GM18951 (cell line): ENCODE data around the gene C2orf72.
A peak's percentile ranks its signal among the peaks of the same experiment; 100 is the strongest.

Experiments
- POLR2A ChIP-seq: IDR thresholded peaks from 4 replicates; pipeline ENCODE4 v1.6.1; 2011; ENCODE audit warnings: mild to moderate bottlenecking; ENCODE audit not compliant: insufficient read length, insufficient read depth; ENCODE audit errors: extremely low read depth
- in situ Hi-C: fragments of 300-500 bp; cut with MboI; formaldehyde crosslinking; loops from one replicate; pipeline ENCODE4 v1.12.0; 2022; ENCODE audit warnings: low sequenced_read_pairs, mixed read lengths, inconsistent platforms; ENCODE audit not compliant: unreplicated experiment

The C2orf72 gene

DNA sequence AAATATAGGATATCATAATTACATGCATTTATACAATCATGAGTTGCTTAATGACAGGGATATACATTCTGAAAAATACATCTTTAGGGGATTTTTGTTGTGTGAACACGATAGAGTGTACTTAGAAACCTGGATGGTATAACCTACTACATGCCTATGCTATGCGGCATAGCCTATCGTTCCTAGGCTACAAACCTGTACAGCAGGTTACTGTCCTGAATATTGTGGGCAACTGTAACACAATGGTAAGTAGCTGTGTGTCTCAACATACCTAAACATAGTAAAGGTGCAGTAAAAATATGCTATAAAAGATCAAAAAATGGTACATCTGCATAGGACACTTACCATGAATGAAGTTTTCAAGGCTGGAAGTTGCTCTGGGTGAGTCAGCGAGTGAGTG lies 6.5 kb downstream of the C2orf72 start:
- in situ Hi-C loops: no loop called here
- TF ChIP-seq POLR2A: no peak

DNA sequence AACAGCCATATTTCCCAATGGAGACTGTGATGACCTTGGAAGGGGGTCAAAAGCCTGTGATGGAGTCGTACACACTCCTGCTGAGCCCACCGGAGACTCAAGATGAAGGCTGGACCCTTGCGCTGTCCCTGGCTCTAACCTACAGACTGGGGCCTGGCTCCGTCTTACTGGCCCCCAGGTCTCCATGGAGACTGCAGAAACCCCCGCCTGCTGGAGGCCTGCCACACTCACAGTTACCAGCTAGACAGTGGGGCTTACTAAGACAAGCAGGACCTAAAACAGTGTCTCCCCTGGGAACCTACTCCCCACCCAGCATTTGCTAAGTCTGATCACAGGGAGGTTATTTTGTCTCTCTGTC lies 9.6 kb downstream of the C2orf72 start:
- no peak for TF ChIP-seq POLR2A
- in situ Hi-C loops: no loop called here

DNA sequence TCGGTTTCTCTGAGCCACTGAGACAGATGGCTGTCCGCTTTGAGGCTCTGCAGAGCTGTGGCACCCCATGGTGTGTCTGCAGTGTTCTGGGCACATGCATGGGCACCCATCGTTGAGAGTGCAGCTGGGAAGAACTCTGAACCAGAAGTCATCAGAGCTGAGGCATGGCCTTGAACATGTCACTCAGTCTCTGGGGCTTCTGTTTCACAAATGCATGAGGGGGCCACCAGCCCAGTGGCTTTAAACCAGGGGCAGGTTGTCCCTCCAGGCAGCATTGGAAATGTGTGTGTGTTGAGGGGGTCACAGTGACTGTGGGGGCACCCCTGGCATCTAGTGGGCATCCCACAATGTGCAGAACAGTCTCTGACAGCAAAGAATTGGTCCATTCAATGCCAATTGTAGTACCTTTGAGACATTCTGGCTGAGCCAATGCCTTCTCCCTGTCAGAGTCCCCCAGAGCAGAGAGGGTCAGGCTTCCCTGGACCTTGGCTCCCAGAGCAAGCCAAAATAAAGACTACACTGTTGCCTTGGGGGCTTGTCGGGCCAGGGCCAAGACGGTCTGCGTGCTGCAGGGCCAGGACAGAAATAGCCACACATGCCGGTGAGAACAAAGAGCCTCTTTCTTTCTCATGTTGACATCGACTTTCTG lies 10.1 kb downstream of the C2orf72 start:
- in situ Hi-C loops: no loop called here
- no peak for TF ChIP-seq POLR2A

- in situ Hi-C loops: no loop called here
- TF ChIP-seq POLR2A: no peak
Observed at GRCh38 chr2:231047923-231048915, 10.9 kb downstream of the C2orf72 start.

DNA sequence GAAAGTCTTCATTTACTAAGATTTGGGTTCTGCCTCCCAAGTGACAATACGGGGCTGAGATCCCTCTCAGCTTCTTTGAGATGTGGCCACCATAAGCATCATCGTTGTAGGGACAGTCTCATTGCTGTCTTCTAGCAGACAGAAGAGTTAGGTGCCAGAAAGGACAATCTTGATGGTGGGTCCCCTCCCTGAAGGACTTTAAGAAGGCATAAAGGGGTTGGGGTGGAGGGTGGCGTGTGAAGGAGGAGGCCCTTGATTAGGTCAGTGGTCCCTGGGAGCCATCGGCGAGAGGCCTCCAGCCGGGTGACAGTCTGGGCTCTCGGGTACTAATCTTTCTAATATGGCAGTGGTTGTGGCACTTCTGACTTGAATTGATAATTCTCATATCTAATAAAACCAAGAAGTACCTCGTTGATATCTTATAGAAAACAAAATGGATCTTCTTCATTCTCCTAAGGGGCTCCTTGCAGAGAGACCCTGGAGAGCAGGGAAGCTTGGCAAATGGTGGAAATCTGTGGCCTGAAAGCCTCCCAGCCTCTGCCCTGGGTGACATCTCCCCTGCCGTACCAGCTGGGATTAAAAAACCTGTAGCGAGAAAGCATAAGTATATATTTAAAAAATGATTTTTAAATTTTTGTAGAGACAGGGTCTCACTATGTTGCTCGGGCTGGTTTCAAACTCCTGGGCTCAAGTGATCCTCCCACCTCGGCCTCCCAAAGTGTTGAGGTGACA lies 12.1 kb downstream of the C2orf72 start:
- in situ Hi-C loops: no loop called here
- TF ChIP-seq POLR2A: no peak

GRCh38 chr2:231050018-231050901 lies 12.9 kb downstream of the C2orf72 start:
- in situ Hi-C loops: no loop called here
- TF ChIP-seq POLR2A: no peak

DNA sequence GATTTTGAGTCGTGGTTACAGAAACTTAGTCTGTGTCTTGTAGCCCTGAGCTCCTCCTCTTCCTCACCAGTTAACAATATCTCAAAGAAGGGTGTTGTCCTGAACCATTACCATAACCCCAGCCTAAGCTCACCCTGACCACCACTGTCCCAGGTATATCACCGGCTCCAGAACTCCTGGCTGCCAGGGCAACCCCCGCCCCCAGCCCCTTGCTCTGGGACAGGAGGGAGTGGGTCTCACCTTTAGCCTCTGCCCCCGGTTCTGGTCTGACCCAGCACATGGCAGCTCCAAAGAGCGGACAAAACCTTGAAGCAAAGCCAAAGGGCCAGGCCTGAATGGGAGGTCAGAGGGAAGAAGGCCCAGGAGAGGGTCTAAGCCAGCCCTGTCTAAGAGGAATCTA lies 13.8 kb downstream of the C2orf72 start:
- no peak for TF ChIP-seq POLR2A
- in situ Hi-C loops: no loop called here

- peak; percentile 37 for TF ChIP-seq POLR2A
- in situ Hi-C loops: no loop called here
Observed at GRCh38 chr2:231052494-231053451, 15.4 kb downstream of the C2orf72 start.

GRCh38 chr2:231053846-231054245 lies 16.5 kb downstream of the C2orf72 start:
- no peak for TF ChIP-seq POLR2A
- in situ Hi-C loops: no loop called here

DNA sequence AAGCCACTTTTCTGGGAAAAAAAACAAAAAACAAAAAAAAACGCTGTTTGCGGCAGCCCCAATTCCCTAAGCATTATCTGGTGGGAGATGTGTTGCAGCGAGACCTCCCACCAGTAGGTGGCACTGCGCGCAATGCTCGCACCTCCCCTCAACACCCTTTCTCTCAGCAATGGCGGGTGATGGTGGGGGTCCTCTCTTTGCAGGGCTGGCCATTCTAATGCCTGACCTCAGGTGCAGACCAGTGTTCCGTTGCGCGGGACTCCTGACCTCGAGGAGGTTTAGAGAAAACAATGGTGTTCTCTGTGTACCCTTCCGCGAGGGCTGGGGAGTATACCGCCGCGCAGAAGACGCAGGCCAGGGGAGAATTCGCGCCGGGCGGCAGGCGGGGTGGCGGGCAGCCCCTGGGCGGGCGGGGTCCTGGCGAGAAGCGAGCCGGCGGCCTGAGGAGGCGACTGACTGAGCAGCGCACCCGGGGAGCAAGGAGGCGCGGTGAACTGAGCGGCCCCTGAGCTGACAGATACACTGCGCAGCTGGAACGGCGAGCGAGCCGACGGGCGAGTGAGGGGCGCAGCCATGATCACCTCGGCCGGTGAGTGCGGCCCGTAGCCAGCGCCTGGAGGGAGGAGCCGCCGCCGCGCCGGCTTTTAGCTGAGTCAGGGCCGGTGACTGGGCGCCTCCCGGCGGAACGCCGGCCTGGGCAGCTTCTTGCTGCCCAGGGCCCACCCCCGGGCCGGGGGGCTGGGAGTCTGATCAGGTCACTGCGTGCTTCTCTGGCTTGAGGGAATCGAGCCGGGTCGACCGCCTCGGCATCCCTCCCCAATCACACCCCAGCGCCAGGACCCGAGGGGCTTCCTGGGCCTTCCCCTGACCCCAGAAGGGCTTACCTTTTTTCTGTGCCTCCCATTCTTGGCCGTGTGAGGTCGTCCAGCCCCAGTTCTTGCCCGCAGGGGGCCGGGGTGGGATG lies 19.4 kb downstream of the C2orf72 start, which contains the start of gene PSMD1:
Gene PSMD1, plus strand, starts transcription at position 415 of the 964 bp plus-strand sequence. Its CDS starts 159 bp downstream, at position 574.
- peak; percentile 71 for TF ChIP-seq POLR2A
- in situ Hi-C loops: no loop called here

DNA sequence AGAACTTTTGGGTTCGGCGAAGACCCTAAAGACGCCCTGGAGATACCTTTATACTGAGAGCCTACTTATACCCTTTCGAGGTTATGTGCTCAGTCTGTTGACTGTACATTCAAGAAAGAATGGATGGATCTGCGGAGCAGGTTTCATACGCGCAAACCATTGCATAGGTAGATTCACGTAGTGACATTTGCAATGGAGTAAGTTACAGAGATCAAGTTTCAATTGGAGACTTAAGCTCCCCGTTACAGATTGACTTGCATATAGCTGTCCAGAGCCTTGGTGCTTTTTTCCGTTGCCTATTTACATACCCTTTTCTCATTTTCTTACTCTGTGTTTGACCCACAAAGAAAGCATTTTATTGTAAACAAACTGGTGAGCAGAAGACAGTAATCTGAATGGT lies 20.3 kb downstream of the C2orf72 start:
- in situ Hi-C loops: no loop called here
- TF ChIP-seq POLR2A: no peak
